MG63 (cell line): ENCODE measurements around the gene FLNB. TPM values are rescaled to one million over a fixed set of nuclear protein-coding genes. Genes with fewer than 3 reads are reported as not detected.

Experiments
- DNase-seq: peaks from one replicate; pipeline ENCODE4 v3.0.0-alpha.2; 2020
- H3K27me3 ChIP-seq: fragments of 250-450 bp; sonication (Bioruptor Pico); 2 replicates; pipeline ENCODE4 v1.5.1; 2020; ENCODE audit warnings: mild to moderate bottlenecking, moderate library complexity
- H3K36me3 ChIP-seq: fragments of 250-450 bp; sonication (Bioruptor Pico); 2 replicates; pipeline ENCODE4 v1.5.1; 2020; ENCODE audit warnings: mild to moderate bottlenecking, moderate library complexity
- H3K4me3 ChIP-seq: fragments of 250-450 bp; sonication (Bioruptor Pico); 2 replicates; pipeline ENCODE4 v1.5.1; 2020; ENCODE audit warnings: mild to moderate bottlenecking, moderate library complexity
- H3K9me3 ChIP-seq: fragments of 250-450 bp; sonication (Bioruptor Pico); 2 replicates; pipeline ENCODE4 v1.5.1; 2020; ENCODE audit warnings: mild to moderate bottlenecking, moderate library complexity
- total RNA-seq: library from RNA; depleted of rRNA; stranded (reverse); fragments of >200 nt; shearing (Covaris generic); gene quantifications from 2 replicates; pipeline ENCODE4 v1.2.3, GENCODE V29; 2014; ENCODE audit warnings: low replicate concordance

FLNB gene
- total RNA-seq, 1 experiment from 2014 or later, result 128 TPM

GRCh38 chr3:58072052-58072762 is 64.0 kb downstream of the FLNB start:
- peaks cover 15% of the 10 kb centered on the region for H3K36me3 ChIP-seq
- H3K9me3 ChIP-seq, result no peaks in the 10 kb centered on the region
- DNase-seq, result peak; percentile 64
- H3K4me3 ChIP-seq, result no peak overlapping the region
- no peaks in the 10 kb centered on the region for H3K27me3 ChIP-seq

- Histone ChIP-seq H3K9me3 (no peaks in the 10 kb centered on the region), H3K36me3 (peaks cover 19% of the 10 kb centered on the region)
- DNase-seq, result no peak
Observed at GRCh38 chr3:58072763-58073130, 64.5 kb downstream of the FLNB start.

GRCh38 chr3:58073301-58074108 is 65.3 kb downstream of the FLNB start:
- H3K4me3 ChIP-seq, result no peak overlapping the region
- peaks cover 26% of the 10 kb centered on the region for H3K36me3 ChIP-seq
- DNase-seq, result no peak
- H3K27me3 ChIP-seq, result no peaks in the 10 kb centered on the region
- no peaks in the 10 kb centered on the region for H3K9me3 ChIP-seq

More at GRCh38 chr3:58072763-58073130, 64.5 kb downstream of the FLNB start:
- Histone ChIP-seq H3K4me3 (no peak overlapping the region), H3K27me3 (no peaks in the 10 kb centered on the region)

- H3K27me3 ChIP-seq, result no peaks in the 10 kb centered on the region
- DNase-seq, result no peak
- H3K36me3 ChIP-seq, result peaks cover 32% of the 10 kb centered on the region
- no peaks in the 10 kb centered on the region for H3K9me3 ChIP-seq
- H3K4me3 ChIP-seq, result no peak overlapping the region
Observed at GRCh38 chr3:58074116-58074715, 66.0 kb downstream of the FLNB start.

GRCh38 chr3:58074997-58075396 is 66.8 kb downstream of the FLNB start:
- Histone ChIP-seq H3K36me3 (peaks cover 40% of the 10 kb centered on the region), H3K27me3 (no peaks in the 10 kb centered on the region), H3K4me3 (no peak overlapping the region), H3K9me3 (no peaks in the 10 kb centered on the region)
- DNase-seq, result no peak

GRCh38 chr3:58077596-58078285 is 69.5 kb downstream of the FLNB start:
- Histone ChIP-seq H3K27me3 (no peaks in the 10 kb centered on the region), H3K36me3 (peaks cover 56% of the 10 kb centered on the region), H3K9me3 (no peaks in the 10 kb centered on the region), H3K4me3 (no peak overlapping the region)
- no peak for DNase-seq

- Histone ChIP-seq H3K27me3 (no peaks in the 10 kb centered on the region), H3K4me3 (no peak overlapping the region), H3K9me3 (no peaks in the 10 kb centered on the region), H3K36me3 (peaks cover 58% of the 10 kb centered on the region)
- no peak for DNase-seq
Observed at GRCh38 chr3:58078610-58079009, 70.4 kb downstream of the FLNB start.

- H3K4me3 ChIP-seq, result no peak overlapping the region
- H3K36me3 ChIP-seq, result peaks cover 57% of the 10 kb centered on the region
- no peaks in the 10 kb centered on the region for H3K27me3 ChIP-seq
- peak; percentile 14 for DNase-seq
- no peaks in the 10 kb centered on the region for H3K9me3 ChIP-seq
Observed at GRCh38 chr3:58079773-58080172, 71.6 kb downstream of the FLNB start.

GRCh38 chr3:58082047-58082446 is 73.8 kb downstream of the FLNB start:
- Histone ChIP-seq H3K27me3 (no peaks in the 10 kb centered on the region), H3K4me3 (no peak overlapping the region), H3K9me3 (no peaks in the 10 kb centered on the region), H3K36me3 (peaks cover 53% of the 10 kb centered on the region)
- DNase-seq, result no peak

GRCh38 chr3:58084166-58084565 is 75.9 kb downstream of the FLNB start:
- H3K36me3 ChIP-seq, result peaks cover 41% of the 10 kb centered on the region
- no peak overlapping the region for H3K4me3 ChIP-seq
- H3K9me3 ChIP-seq, result no peaks in the 10 kb centered on the region
- no peak for DNase-seq
- H3K27me3 ChIP-seq, result no peaks in the 10 kb centered on the region

GRCh38 chr3:58084788-58085543 is 76.7 kb downstream of the FLNB start:
- H3K4me3 ChIP-seq, result no peak overlapping the region
- H3K9me3 ChIP-seq, result no peaks in the 10 kb centered on the region
- no peaks in the 10 kb centered on the region for H3K27me3 ChIP-seq
- DNase-seq, result no peak
- peaks cover 33% of the 10 kb centered on the region for H3K36me3 ChIP-seq

- H3K36me3 ChIP-seq, result peaks cover 32% of the 10 kb centered on the region
- no peak overlapping the region for H3K4me3 ChIP-seq
- DNase-seq, result no peak
- no peaks in the 10 kb centered on the region for H3K9me3 ChIP-seq
- no peaks in the 10 kb centered on the region for H3K27me3 ChIP-seq
Observed at GRCh38 chr3:58085616-58086015, 77.4 kb downstream of the FLNB start.

- no peak overlapping the region for H3K4me3 ChIP-seq
- no peaks in the 10 kb centered on the region for H3K27me3 ChIP-seq
- DNase-seq, result no peak
- H3K36me3 ChIP-seq, result peaks cover 20% of the 10 kb centered on the region
- H3K9me3 ChIP-seq, result no peaks in the 10 kb centered on the region
Observed at GRCh38 chr3:58088501-58088900, 80.3 kb downstream of the FLNB start.

GRCh38 chr3:58090351-58090750 is 82.1 kb downstream of the FLNB start:
- Histone ChIP-seq H3K4me3 (no peak overlapping the region), H3K27me3 (no peaks in the 10 kb centered on the region), H3K36me3 (peaks cover 18% of the 10 kb centered on the region), H3K9me3 (no peaks in the 10 kb centered on the region)
- DNase-seq, result no peak

GRCh38 chr3:58092521-58092920 is 84.3 kb downstream of the FLNB start:
- peaks cover 30% of the 10 kb centered on the region for H3K36me3 ChIP-seq
- DNase-seq, result no peak

GRCh38 chr3:58093574-58094195 is 85.5 kb downstream of the FLNB start:
- no peak for DNase-seq
- peaks cover 35% of the 10 kb centered on the region for H3K36me3 ChIP-seq
- no peak overlapping the region for H3K4me3 ChIP-seq
- H3K27me3 ChIP-seq, result no peaks in the 10 kb centered on the region
- H3K9me3 ChIP-seq, result no peaks in the 10 kb centered on the region

More at GRCh38 chr3:58092521-58092920, 84.3 kb downstream of the FLNB start:
- Histone ChIP-seq H3K4me3 (no peak overlapping the region), H3K9me3 (no peaks in the 10 kb centered on the region), H3K27me3 (no peaks in the 10 kb centered on the region)
